GM12878 (cell line): ENCODE results near the gene VPS26A. TPM values are rescaled to one million over a fixed set of nuclear protein-coding genes. Genes with fewer than 3 reads are reported as not detected.

Experiments used
- ATAC-seq: fragments of 200-7000 bp; cut with Tn5 transposase; 3 replicates; pipeline ENCODE4 v1.9.1; 2020; ENCODE audit warnings: mild to moderate bottlenecking, moderate library complexity
- BruUV-seq: library from RNA; stranded (reverse); fragments of 400-500 nt; replicated peaks from 2 replicates; lab custom pipeline; 2021; lab: Mats Ljungman, UMichigan
- CTCF ChIA-PET: fragments of 300-600 bp; sonication (Branson Sonifier 250); formaldehyde crosslinking; extraction: SDS; loops from one replicate; lab custom pipeline; 2021; ENCODE audit warnings: inconsistent platforms; lab: Yijun Ruan, JAX
- POLR2A ChIA-PET: fragments of 350-600 bp; formaldehyde crosslinking; extraction: SDS; loops from one replicate; lab custom pipeline; 2021; ENCODE audit warnings: inconsistent platforms; lab: Charles Lee
- RAD21 ChIA-PET: fragments of 300-600 bp; sonication (Branson Sonifier 250); formaldehyde crosslinking; loops from one replicate; lab custom pipeline; 2023; ENCODE audit warnings: antibody characterized with exemption; ENCODE audit not compliant: unreplicated experiment; lab: Charles Lee
- SMC1A ChIA-PET: fragments of 300-600 bp; sonication (Branson Sonifier 250); formaldehyde crosslinking; loops from one replicate; lab custom pipeline; 2023; ENCODE audit not compliant: unreplicated experiment, uncharacterized antibody; lab: Charles Lee
- DNase-seq: peaks from one replicate; pipeline ENCODE4 v3.0.0-alpha.2; 2011; ENCODE audit warnings: low read depth, low spot score
- FAIRE-seq: peaks from 3 replicates; lab custom pipeline; 2011; peaks lifted over from hg19 to GRCh38; lab: Jason Lieb, UNC
- H2AFZ ChIP-seq: 2 replicates; pipeline ENCODE4 v1.6.0; 2011; ENCODE audit warnings: low read depth, low read length, control low read depth; ENCODE audit not compliant: control insufficient read depth
- H3K27ac ChIP-seq: 2 replicates; pipeline ENCODE4 v1.5.1; 2011; ENCODE audit warnings: control low read depth; ENCODE audit not compliant: control insufficient read depth, insufficient read depth
- H3K27me3 ChIP-seq, 2 experiments: replicated peaks in 1 of 2; 2 replicates each; pipeline versions ENCODE4 v1.6.0 to v1.6.1; 2011; ENCODE audit warnings: low read length in 1 of 2; ENCODE audit not compliant: control insufficient read depth in 2 of 2, insufficient read depth in 2 of 2
- H3K36me3 ChIP-seq, 2 experiments: 2 replicates each; pipeline ENCODE4 v1.5.1; 2011; ENCODE audit warnings: low read length in 1 of 2; ENCODE audit not compliant: control insufficient read depth in 2 of 2, insufficient read depth in 2 of 2
- H3K4me1 ChIP-seq: 2 replicates; pipeline ENCODE4 v1.6.1; 2011; ENCODE audit warnings: mild to moderate bottlenecking, low read length, moderate library complexity, mixed read lengths; ENCODE audit not compliant: control insufficient read depth, insufficient read depth
- H3K4me2 ChIP-seq: 2 replicates; pipeline ENCODE4 v1.6.0; 2011; ENCODE audit warnings: control low read depth; ENCODE audit not compliant: control insufficient read depth, insufficient read depth
- H3K4me3 ChIP-seq: fragments of 200-600 bp; sonication (generic); 2 replicates; pipeline ENCODE4 v1.5.1; 2016
- H3K79me2 ChIP-seq: 2 replicates; pipeline ENCODE4 v1.6.0; 2011; ENCODE audit warnings: low read length; ENCODE audit not compliant: control insufficient read depth, insufficient read depth
- H3K9ac ChIP-seq: 2 replicates; pipeline ENCODE4 v1.8.0; 2011; ENCODE audit warnings: low read length, control low read depth, mixed read lengths; ENCODE audit not compliant: control insufficient read depth, insufficient read depth
- H3K9me3 ChIP-seq: replicated peaks from 3 replicates; pipeline ENCODE4 v1.5.1; 2011; ENCODE audit warnings: mild to moderate bottlenecking, low read length; ENCODE audit not compliant: control insufficient read depth, insufficient read depth
- H4K20me1 ChIP-seq: 2 replicates; pipeline ENCODE4 v1.6.0; 2011; ENCODE audit not compliant: control insufficient read depth, insufficient read depth
- BACH1 ChIP-seq: fragments of 450-650 bp; IDR thresholded peaks from 2 replicates; pipeline ENCODE4 v1.6.1; 2017; ENCODE audit warnings: mild to moderate bottlenecking, borderline replicate concordance
- CEBPZ ChIP-seq: fragments of 150-350 bp; IDR thresholded peaks from 2 replicates; pipeline ENCODE4 v1.6.1; 2016; ENCODE audit warnings: low read depth, low read length
- E4F1 ChIP-seq: fragments of 450-650 bp; IDR thresholded peaks from 2 replicates; pipeline ENCODE4 v1.6.1; 2018; ENCODE audit warnings: borderline replicate concordance, mild to moderate bottlenecking; ENCODE audit not compliant: partially characterized antibody
- GATAD2B ChIP-seq: fragments of 450-650 bp; conservative IDR thresholded peaks from 2 replicates; pipeline ENCODE4 v1.6.1; 2017; ENCODE audit warnings: low read depth, mild to moderate bottlenecking, moderate library complexity
- HDAC2 ChIP-seq: fragments of 200-600 bp; sonication (generic); IDR thresholded peaks from 2 replicates; pipeline ENCODE4 v1.6.1; 2017
- LARP7 ChIP-seq: fragments of 450-650 bp; IDR thresholded peaks from 2 replicates; pipeline ENCODE4 v1.6.1; 2017; ENCODE audit warnings: mild to moderate bottlenecking
- MEF2A ChIP-seq: IDR thresholded peaks from 2 replicates; pipeline ENCODE4 v1.6.1; 2011; ENCODE audit warnings: low read depth, mild to moderate bottlenecking, low read length, moderate library complexity; ENCODE audit not compliant: insufficient read depth
- MYC ChIP-seq: IDR thresholded peaks from 2 replicates; pipeline ENCODE4 v1.6.1; 2011; ENCODE audit warnings: mild to moderate bottlenecking, low read length, moderate library complexity, inconsistent platforms; ENCODE audit not compliant: insufficient read depth, insufficient replicate concordance, insufficient read length, severe bottlenecking
- NR2F1 ChIP-seq: fragments of 450-650 bp; conservative IDR thresholded peaks from 2 replicates; pipeline ENCODE4 v1.6.1; 2017; ENCODE audit warnings: mild to moderate bottlenecking
- POLR2AphosphoS5 ChIP-seq: IDR thresholded peaks from 2 replicates; pipeline ENCODE4 v1.6.1; 2011; ENCODE audit warnings: mild to moderate bottlenecking, low read length, inconsistent platforms
- SMAD1 ChIP-seq: fragments of 450-650 bp; IDR thresholded peaks from 2 replicates; pipeline ENCODE4 v1.6.1; 2018; ENCODE audit warnings: mild to moderate bottlenecking, low read depth; ENCODE audit not compliant: partially characterized antibody
- SMC3 ChIP-seq: IDR thresholded peaks from 2 replicates; pipeline ENCODE4 v1.6.1; 2011; ENCODE audit warnings: low read length, improper control_type of control experiment, borderline replicate concordance
- STAT1 ChIP-seq: fragments of 450-650 bp; conservative IDR thresholded peaks from 2 replicates; pipeline ENCODE4 v1.6.1; 2014; ENCODE audit warnings: antibody characterized with exemption, mild to moderate bottlenecking
- ZBED1 ChIP-seq: IDR thresholded peaks from 2 replicates; pipeline ENCODE4 v1.6.1; 2016; ENCODE audit warnings: borderline replicate concordance
- ZZZ3 ChIP-seq: IDR thresholded peaks from 2 replicates; pipeline ENCODE4 v1.6.1; 2011; ENCODE audit warnings: low read depth; ENCODE audit not compliant: control insufficient read depth, insufficient read length
- WGBS: methylation state at CpG from one replicate; pipeline ENCODE4 v1.1.6; 2016; ENCODE audit warnings: low lambda C conversion rate; ENCODE audit not compliant: insufficient replicate concordance, insufficient coverage; ENCODE audit errors: missing lambda C conversion rate; 5-methylcytosine and 5-hydroxymethylcytosine counted together
- in situ Hi-C: fragments of 300-500 bp; cut with MboI; formaldehyde crosslinking; loops from 9 replicates; pipeline ENCODE4 v1.14.3; 2018; ENCODE audit warnings: mixed read lengths
- intact Hi-C: fragments of 100-400 bp; cut with micrococcal nuclease; formaldehyde crosslinking; loops from one replicate; pipeline ENCODE4 v1.14.2; 2022; ENCODE audit not compliant: unreplicated experiment
- polyA plus RNA-seq, 11 experiments: library from polyadenylated mRNA; depleted of rRNA in 4 of 11; unstranded in 6 of 11; stranded (reverse) in 5 of 11; fragments of >200 nt; fragmentation: Nextera tagmentation in 4 of 11; fragmentation: Illumina TruSeq in 1 of 11; extraction: Ambion mirVana in 4 of 11; extraction: Trizol in 1 of 11; gene quantifications; 1 replicate in 1 of 11; 2 replicates in 10 of 11; pipeline versions ENCODE4 v1.2.1 to v1.2.3, GENCODE V29; 2011 to 2016; ENCODE audit warnings: inconsistent platforms in 2 of 11, missing spikeins in 2 of 11, low read depth in 1 of 11
- total RNA-seq, 4 experiments: library from RNA; depleted of rRNA in 3 of 4; stranded (reverse); fragments of >200 nt in 3 of 4; fragmentation: Illumina TruSeq in 1 of 4; extraction: Trizol in 1 of 4; gene quantifications; 2 replicates each; pipeline versions ENCODE4 v1.2.1 to v1.2.3, GENCODE V29; 2013 to 2021

The VPS26A gene
- total and polyA plus RNA-seq, 10 of the 15 experiments (the other 5 are each of a cell fraction or from before 2014, with no cell fraction given) = 16.8 to 72.3 (median 26.8) TPM

GRCh38 chr10:69092959-69093850 is 30.8 kb upstream of the VPS26A start (continued):
- no peak for TF ChIP-seq CEBPZ
- TF ChIP-seq STAT1 = 0 out of 2 replicates have a peak, but pooled peaks have one; percentile 20
- peak; percentile 58 for TF ChIP-seq BACH1
- TF ChIP-seq MEF2A = 0 out of 2 replicates have a peak, but pooled peaks have one; percentile 30

GRCh38 chr10:69093933-69094332 is 30.0 kb upstream of the VPS26A start:
- 93% methylated on average over 1 of the region's 1 CpG for WGBS
- TF ChIP-seq POLR2AphosphoS5 = peak; percentile 63; the same call in 1 of the 2 replicates
- no peak for TF ChIP-seq MYC
- no peak for TF ChIP-seq LARP7
- TF ChIP-seq E4F1 = no peak
- TF ChIP-seq NR2F1 = no peak
- no peak for TF ChIP-seq GATAD2B
- TF ChIP-seq SMAD1 = no peak
- TF ChIP-seq SMC3 = peak; percentile 5; the same call in 1 of the 2 replicates
- no peak for TF ChIP-seq STAT1
- no peak for TF ChIP-seq ZBED1
- TF ChIP-seq ZZZ3 = no peak
- TF ChIP-seq HDAC2 = no peak

More at GRCh38 chr10:69093933-69094332, 30.0 kb upstream of the VPS26A start:
- Histone ChIP-seq H3K27me3 (no peaks in the 10 kb centered on the region), H3K4me3 (peak overlapping the region; percentile 39; the same call in 1 of the 2 replicates), H3K36me3 (peaks cover 0 to 22% of the 10 kb centered on the region in 2 experiments; a peak in 3 of 4 replicates), H3K79me2 (peaks cover 90% of the 10 kb centered on the region), H3K9ac (no peak overlapping the region), H3K4me1 (no peaks in the 10 kb centered on the region), H3K4me2 (peak overlapping the region; percentile 26; the same call in 1 of the 2 replicates), H2AFZ (no peak overlapping the region), H3K9me3 (no peaks in the 10 kb centered on the region), H3K27ac (no peak overlapping the region), H4K20me1 (0 out of 2 replicates have a peak, but pooled peaks cover 2% of the 10 kb centered on the region)
- ATAC-seq = peak; percentile 8
- no peak for DNase-seq
- in situ Hi-C loops = loop anchor here (10.0 kb wide), 1 partner anchor 89 kb away; no protein-coding TSS in a partner anchor
- BruUV-seq = no TSS peak
- intact Hi-C loops = loop anchor here (1.0 to 2.0 kb wide), 4 partner anchors 49 to 137 kb away; partner anchors contain the start of gene DDX21
- ChIA-PET RAD21 (interaction anchor here (0.7 to 18.9 kb wide), 18 partner anchors 28 to 299 kb away, joined by 3 to 544 read pairs (median 4); no protein-coding TSS in a partner anchor), POLR2A (interaction anchor here (0.8 to 13.2 kb wide), 11 partner anchors 12 to 139 kb away, joined by 3 to 312 read pairs (median 5); no protein-coding TSS in a partner anchor), SMC1A (interaction anchor here (0.7 to 16.6 kb wide), 16 partner anchors 12 to 299 kb away, joined by 3 to 355 read pairs (median 6); partner anchors contain the start of gene DDX21), CTCF (interaction anchor here (0.6 to 11.1 kb wide), 29 partner anchors 9 to 413 kb away, joined by 3 to 272 read pairs (median 4); partner anchors contain the start of gene DDX21)
- no peak for FAIRE-seq
